AG20443 (cell line): ENCODE measurements around the gene STYK1.

Experiments used
- DNase-seq: peaks from one replicate; pipeline ENCODE4 v3.0.0; 2012; ENCODE audit warnings: low spot score, mixed read lengths

STYK1 gene, protein sequence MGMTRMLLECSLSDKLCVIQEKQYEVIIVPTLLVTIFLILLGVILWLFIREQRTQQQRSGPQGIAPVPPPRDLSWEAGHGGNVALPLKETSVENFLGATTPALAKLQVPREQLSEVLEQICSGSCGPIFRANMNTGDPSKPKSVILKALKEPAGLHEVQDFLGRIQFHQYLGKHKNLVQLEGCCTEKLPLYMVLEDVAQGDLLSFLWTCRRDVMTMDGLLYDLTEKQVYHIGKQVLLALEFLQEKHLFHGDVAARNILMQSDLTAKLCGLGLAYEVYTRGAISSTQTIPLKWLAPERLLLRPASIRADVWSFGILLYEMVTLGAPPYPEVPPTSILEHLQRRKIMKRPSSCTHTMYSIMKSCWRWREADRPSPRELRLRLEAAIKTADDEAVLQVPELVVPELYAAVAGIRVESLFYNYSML

DNA sequence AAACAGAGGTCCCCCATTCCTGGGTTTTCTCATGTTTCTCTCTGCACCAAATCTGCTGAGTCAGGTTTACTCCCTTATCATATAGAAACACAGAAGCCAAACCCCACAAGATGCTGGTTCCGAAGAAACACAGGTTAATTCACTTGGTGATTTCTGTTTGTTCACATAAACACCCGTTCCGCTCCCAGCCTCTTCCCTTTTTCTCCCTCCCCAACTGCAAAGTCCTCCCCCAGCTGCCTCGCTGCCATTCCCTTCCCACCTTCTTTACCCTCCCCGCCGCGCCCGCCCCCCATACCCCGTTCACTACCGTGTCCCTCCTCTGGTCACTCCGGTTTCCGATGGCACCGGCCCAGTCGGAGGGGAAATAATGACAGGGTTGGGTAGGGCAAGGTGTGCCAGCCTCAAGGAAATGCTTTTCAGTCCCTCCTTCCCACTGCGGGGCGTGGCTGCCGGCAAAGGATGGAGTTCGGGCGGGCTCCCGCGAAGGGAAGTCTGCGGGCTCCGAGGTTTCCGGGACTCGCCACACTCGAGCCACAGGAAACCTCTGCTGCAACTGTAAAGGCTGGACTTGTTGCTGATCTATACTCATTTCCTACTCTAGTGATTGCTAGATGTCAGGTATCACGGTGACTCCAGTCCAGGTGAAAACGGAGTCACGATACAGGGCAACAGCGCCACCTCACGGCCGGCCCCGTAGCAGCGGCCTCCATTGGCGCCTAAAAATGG lies at the start of gene STYK1:
TSS of gene STYK1 (minus strand) at position 394 of the 726 bp plus-strand sequence. CDS start 39,434 bp downstream, outside the sequence.
- DNase-seq = peak; percentile 80

DNA sequence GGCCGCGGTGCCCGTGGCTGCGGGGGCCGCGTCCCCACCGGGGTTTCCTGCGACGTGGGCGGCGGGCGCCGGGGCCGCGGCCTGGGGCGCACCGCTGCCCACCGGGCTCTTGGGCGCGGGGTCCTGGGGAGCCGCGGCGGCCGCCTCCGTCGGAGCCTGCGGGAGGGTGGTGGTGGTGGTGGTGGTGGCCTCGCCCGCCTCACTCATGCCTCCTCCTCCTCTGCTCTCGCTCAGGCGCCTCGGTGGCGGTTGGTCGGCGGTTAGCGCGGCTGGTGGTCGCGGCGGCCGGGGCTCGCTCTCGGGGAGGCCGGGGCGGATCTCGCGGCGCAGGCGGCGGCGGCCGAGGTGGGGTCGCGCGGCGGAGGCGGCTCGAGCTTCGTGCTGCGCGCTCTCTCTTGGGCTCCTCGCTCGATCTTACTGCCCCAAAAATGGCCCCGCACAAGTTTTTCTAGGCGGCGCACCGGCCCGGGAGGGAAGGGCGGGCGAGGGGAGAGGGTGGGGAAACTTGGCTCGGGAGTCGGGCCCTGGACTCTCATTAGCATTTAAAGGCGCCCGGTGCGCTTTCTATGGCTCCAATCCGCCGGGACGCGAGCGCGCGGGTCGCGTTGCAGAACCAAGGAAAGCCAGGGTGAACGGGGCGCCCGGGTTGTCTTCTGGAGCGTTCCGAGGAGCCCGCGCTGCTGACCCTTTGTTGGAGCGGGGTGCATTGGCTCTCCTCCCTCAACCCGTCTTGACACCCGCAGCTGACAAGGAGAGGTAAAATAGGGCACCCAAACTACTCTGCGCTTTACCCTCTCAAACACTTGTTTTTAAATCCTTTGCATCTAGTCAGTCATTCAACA lies 49.3 kb upstream of the STYK1 start, which contains the start of gene YBX3:
TSS of gene YBX3 (minus strand) at position 419 of the 842 bp plus-strand sequence. CDS start at position 207, 212 bp downstream.
- DNase-seq = peak; percentile 92

DNA sequence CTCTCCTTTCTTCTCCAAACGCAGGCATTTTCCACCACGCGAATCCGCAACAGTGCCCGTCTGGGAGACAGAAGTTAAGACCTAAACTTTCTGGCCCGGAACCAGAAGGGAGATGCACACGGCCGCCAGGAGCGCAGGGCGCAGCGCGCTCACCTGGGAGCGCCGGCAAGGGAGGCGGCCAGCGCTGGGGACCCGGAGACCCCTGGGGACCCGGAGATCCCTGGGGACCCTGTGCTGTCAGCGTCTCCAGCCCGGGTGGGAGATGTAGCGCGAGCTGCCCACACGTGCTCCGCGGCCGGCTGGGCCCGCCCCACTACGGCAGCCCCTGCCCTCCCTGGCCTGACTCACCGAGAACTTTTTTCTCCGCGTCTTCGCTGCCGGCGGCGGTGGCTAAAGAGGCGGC lies 48.7 kb upstream of the STYK1 start:
- peak; percentile 74 for DNase-seq

- peak; percentile 85 for DNase-seq
These were observed 48.0 kb upstream of the STYK1 start for GRCh38 chr12:10721651-10722501.

- no peak for DNase-seq
These were observed 47.3 kb upstream of the STYK1 start for GRCh38 chr12:10720974-10721650.

DNA sequence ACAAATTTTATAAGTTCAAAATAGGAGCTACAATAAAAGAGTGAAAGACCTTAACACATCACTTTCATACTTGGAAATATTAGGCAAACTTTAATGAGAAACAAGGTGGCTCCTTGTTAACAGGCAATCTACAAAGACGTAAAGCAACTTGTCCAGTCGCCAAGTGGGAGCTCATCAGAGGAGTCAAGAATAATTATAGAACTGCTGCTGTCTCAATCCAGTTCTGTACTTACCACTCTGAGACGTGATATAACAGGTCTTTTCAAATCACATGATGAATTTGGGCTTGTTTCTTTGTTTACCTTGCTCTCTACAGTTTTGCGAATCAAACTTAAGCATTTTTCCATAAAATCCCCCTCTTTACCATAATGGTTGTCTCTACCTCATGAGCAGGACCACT lies 45.6 kb upstream of the STYK1 start:
- no peak for DNase-seq

DNA sequence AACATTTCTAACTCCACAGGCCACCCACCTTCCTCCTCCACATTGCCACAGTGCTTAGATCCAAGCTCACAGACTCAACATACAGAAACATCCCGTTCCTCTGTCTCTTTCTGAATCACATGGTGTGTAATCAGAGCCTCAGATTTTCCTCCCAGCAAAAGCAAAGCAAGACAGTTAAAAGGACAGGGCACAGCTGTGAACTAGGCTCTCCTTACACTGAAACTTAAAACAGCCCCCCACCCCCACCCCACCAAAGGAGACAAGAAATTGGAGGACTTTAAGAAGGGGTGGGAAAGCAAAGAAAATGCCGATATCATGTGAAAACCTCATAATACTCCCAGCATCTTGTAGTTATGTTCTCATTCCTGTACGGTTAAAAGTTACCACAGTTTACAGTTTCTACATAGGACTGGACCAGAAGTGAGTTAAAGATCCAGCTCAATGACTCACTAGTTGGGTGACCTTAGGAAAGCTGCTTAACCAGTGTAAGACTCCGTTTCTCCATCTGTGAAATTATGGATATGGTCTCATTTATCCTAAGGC lies 44.5 kb upstream of the STYK1 start:
- peak; percentile 34 for DNase-seq

DNA sequence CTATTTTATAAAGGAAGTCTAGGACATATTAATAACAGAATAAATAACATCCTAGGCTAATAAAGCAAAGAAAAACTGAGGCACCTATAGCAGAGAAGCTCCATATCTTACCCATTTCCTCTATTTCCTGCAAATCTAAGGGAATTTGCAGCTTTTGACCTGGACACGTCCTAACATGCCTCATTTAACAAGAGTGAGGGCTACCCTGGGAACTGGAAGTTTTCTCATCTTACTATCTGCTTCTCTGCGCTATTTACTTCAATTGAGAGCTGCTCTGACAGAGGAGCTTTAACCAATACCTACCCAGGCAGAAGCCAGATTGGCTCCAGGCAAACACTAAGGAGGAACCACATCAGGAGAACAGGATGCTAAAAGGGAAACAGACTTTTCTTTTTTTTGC lies 43.6 kb upstream of the STYK1 start:
- DNase-seq = no peak

DNA sequence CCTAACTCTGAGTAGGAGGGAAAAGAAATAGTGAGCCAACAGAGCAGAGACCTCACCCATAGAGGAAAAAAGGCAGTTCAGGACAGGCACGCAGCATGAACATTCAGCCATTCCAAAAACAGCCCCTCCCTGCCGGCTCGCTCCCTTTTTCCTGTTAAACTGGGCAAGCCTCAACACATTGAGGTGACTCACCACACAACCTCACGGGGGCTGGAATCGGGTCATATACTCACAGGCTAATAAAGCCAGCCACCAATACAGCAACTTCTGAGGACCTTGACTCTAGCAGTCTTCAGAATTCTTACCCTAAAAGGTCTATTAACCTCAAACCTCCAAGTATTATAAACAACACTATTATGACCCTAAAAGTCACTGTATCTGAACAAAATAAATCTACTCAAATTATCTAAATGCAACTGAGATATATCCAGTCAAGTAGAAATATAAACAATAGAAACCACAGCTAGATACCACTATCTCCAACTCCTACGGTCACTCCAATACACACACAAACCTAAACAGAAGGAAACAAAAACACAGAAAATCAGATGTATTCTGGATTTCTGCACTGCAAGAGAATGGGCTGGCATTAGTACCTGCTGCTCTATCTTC lies 43.0 kb upstream of the STYK1 start:
- DNase-seq = peak; percentile 90

DNA sequence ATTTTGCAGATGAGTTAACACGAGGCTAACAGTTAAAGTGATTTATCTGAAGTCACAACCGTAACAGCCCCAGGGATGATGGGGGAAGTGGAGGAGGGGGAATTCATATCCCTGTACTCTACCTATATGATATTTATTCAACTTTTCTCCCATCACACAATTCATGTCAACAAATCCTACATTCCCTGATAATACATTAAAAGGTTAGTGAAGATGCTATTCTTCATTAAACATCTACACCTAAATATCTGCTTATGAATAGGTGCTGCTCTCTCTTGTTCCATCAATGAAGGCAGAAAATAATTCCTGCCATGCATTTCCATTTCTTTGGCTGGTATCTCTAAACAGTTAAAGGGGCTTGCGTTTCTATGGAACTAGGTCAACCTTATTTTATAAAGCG lies 42.4 kb upstream of the STYK1 start:
- no peak for DNase-seq

- no peak for DNase-seq
These were observed 41.6 kb upstream of the STYK1 start for GRCh38 chr12:10715491-10715890.

DNA sequence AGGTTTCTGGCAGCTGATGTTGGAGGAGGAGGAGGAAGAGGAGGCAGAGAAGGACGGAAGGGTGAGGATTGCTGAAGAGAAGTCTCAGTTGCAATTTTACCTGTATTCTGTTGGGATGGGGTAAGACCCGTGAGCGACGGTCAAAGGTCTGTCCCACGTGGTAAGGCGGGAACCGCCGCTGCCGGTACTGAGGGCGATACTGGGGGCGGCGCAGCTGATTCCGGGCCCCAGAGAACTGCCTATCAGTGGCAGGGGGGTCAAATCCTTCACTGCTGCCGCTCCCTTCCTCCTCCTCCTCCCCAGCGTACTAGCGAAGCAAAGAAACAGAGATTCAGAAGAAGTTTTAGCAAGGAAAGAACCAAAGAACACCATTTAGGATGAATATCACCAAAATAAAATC lies 36.0 kb upstream of the STYK1 start:
- no peak for DNase-seq

GRCh38 chr12:10708862-10709261 lies 35.0 kb upstream of the STYK1 start:
- no peak for DNase-seq

DNA sequence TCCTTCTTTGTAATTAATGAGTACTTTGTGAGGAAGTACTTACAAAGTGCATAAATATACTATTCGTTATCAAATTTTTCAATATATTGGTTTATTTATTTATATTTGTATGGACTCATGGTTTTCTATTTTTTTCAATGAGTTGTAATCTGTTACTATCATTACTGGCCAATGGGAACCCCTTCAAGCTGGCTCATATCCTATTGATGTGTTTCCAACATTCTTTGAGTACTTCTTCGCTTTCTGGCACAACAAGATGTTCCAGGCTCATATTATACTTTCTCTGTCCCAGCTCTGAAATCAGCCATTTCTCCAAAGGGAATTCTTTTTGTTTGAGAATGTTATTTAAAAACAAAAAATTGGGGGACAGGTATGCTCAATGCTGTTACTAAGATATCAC lies 31.8 kb upstream of the STYK1 start:
- peak; percentile 34 for DNase-seq

- no peak for DNase-seq
These were observed 28.0 kb upstream of the STYK1 start for GRCh38 chr12:10701843-10702242.

DNA sequence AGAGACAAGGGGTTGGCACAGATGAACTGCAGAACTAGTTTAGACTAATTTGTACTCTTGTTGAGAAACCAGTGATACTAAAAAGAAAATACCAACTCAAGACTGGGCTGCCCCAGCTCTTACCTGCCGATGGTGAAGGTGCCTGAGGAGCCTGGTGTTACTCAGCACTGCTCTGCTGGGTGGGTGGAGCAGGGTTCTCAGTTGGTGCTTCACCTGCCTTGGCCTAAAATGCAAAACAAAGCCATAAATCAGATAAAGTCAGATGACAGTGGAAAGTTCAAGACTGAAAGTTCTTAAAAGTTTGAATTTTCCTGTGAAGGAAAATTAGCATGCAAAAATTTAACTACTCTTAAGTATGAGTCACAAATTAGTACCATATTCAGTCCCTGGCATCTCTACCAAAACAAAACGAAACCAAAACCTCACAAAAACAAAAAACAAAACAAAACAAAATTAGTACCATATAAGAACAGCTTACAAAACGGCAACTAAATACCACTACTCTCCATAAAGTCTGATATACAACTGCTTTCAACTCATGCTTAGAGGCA lies 27.4 kb upstream of the STYK1 start:
- DNase-seq = peak; percentile 10

- DNase-seq = no peak
These were observed 26.7 kb upstream of the STYK1 start for GRCh38 chr12:10700581-10700980.

DNA sequence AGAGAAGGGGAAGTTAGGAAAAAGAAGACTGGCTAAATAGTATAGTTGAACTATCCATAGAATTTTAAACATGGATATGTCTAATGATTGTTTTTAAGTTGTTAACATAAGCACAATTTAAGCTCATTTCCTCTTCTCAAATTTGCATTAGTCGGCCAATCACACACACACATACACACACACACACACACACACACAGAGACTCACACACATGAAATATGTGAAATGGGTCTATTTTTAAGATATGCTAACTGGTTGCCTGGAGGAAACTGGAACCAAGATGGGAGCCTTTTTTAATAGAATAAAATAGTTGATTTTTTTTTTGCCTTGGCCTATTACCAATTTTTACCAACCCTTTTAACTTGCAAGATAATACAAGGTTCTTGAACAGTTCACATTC lies 24.0 kb upstream of the STYK1 start:
- DNase-seq = no peak

GRCh38 chr12:10697156-10697555 lies 23.3 kb upstream of the STYK1 start:
- no peak for DNase-seq

DNA sequence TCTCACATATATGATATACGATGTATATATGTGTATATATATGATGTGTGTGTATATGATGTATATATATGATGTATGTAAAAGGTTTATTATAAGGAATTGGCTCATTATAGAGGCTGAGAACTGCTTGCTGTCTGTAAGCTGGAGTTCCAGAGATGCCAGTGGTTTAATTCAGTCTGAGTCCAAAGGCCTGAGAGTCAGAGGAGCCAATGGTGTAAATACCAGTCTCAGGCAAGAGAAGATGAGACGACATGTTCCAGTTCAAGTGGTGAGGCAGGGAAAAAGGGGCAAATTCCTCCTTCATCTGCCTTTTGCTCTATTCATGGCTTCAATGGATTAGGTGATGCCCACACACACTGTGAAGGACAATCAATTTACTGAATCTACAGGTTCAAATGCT lies 17.1 kb upstream of the STYK1 start:
- DNase-seq = no peak
